HG03571 (cell line): ENCODE measurements around the gene CDSN.
"Not testable (repeated sequence)": the region's sequence is repeated elsewhere in the genome, so short reads cannot be mapped to it uniquely, and the experiment has no call there.

ENCODE experiments used
- ATAC-seq: cut with Tn5 transposase; IDR thresholded peaks from one replicate; pipeline ENCODE4 v1.9.1; 2021; ENCODE audit not compliant: unreplicated experiment

CDSN gene, protein sequence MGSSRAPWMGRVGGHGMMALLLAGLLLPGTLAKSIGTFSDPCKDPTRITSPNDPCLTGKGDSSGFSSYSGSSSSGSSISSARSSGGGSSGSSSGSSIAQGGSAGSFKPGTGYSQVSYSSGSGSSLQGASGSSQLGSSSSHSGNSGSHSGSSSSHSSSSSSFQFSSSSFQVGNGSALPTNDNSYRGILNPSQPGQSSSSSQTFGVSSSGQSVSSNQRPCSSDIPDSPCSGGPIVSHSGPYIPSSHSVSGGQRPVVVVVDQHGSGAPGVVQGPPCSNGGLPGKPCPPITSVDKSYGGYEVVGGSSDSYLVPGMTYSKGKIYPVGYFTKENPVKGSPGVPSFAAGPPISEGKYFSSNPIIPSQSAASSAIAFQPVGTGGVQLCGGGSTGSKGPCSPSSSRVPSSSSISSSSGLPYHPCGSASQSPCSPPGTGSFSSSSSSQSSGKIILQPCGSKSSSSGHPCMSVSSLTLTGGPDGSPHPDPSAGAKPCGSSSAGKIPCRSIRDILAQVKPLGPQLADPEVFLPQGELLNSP

GRCh38 chr6:31120151-31120915 lies at the start of gene CDSN:
TSS of gene CDSN (minus strand) at chr6:31120446. CDS start at chr6:31120419, 27 bp downstream.
- ATAC-seq, result no peak

- no peak for ATAC-seq
Observed at GRCh38 chr6:31169123-31169857, 49.0 kb upstream of the CDSN start.

DNA sequence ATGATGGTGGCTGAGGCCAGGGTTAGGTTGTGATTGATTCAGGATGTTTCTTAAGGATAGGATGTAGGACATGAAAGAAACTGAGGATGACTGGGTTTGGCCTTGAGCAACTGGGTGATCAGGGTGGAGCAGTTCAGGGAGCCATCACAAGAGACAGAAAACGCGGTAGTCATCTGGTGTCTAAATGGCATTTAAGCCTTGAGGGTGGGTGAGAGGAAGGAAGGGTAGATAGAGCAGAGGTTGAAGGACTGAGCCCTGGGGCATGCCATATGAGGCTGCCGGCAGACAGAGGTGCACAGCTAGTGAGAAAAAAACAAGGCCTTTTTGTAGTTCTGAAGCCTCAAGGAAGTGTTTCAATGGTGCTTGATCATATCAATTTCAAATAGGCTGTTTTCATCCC lies 48.4 kb upstream of the CDSN start:
- no peak for ATAC-seq

DNA sequence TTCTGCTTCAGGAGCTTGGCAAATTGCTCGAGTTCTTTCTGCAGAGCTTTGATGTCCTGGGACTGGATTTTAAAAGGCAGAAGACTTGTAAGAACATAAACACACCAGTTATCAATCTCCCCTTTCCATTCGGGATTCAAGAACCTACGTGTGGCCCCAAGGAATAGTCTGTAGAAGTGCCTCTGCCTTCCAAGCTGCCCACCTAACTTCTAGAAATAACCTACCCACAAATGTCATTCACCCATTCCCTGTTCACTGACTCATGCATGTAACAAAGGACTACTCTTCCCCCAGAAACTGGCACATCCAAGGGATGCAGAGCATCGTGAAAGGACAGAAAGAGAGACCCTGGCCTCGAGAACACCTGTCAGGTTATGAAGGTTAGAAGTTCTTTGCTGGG lies 45.7 kb upstream of the CDSN start:
- ATAC-seq, result no peak

DNA sequence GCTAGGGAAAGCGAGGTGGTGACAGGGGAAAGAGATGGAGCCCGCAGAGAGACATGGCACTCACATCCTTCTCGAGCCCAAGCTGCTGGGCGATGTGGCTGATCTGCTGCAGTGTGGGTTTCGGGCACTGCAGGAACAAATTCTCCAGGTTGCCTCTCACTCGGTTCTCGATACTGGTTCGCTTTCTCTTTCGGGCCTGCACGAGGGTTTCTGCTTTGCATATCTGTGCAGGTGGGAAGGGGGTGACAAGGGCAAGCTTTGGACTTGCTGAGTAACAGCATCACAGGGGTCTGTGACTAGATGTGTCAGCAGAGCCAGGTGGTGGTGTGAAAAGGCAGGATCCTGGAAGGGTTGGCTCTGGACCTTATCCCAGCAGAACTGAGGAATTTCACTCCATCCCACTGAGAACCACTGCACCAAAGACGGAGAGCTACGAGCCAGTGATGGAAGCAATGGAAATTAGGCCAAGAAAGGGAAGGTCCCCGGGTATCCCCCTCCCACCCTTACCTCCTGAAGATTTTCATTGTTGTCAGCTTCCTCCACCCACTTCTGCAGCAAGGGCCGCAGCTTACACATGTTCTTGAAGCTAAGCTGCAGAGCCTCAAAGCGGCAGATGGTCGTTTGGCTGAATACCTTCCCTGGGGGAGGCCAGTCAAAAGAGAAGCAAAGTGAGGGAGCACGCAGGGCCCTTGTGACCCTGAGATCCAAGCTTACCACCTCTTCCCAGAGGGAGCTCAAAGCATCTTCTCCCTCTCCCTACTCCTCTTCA lies 45.0 kb upstream of the CDSN start:
- peak; percentile 72 for ATAC-seq

DNA sequence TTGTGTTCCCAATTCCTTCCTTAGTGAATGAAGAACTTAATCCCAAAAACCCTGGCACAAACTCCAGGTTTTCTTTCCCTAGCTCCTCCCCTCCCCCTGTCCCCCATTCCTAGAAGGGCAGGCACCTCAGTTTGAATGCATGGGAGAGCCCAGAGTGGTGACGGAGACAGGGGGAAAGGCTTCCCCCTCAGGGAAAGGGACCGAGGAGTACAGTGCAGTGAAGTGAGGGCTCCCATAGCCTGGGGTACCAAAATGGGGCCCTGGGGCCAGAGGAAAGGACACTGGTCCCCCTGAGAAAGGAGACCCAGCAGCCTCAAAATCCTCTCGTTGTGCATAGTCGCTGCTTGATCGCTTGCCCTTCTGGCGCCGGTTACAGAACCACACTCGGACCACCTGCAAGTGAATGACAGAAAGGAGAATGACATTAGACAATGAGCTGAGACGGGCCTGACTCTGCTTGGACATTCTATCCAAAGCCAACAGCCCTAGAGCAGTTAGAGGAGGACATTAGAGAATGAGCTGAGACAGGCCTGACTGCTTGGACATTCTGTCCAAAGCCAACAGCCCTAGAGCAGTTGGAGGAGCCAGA lies 44.3 kb upstream of the CDSN start:
- ATAC-seq, result not testable (repeated sequence)

DNA sequence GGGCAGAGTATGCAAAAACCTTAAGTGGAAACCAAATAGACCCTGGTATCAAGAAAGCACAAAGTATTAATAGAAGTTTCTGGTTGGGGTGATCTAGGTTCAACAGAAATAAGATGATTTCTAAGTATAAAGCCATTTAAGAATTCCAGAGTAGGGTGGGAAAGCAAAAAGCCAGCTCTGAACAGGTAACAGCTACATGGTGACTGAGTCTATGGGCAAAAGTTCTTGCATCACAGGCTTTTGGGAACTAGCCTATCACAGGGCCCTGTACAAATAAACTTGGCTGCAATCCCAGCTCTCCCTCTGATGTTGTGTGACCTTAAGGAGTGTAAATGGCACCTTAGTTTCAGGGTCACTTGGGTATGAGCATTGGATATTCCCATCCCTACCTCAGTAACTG lies 43.7 kb upstream of the CDSN start:
- ATAC-seq, result no peak

DNA sequence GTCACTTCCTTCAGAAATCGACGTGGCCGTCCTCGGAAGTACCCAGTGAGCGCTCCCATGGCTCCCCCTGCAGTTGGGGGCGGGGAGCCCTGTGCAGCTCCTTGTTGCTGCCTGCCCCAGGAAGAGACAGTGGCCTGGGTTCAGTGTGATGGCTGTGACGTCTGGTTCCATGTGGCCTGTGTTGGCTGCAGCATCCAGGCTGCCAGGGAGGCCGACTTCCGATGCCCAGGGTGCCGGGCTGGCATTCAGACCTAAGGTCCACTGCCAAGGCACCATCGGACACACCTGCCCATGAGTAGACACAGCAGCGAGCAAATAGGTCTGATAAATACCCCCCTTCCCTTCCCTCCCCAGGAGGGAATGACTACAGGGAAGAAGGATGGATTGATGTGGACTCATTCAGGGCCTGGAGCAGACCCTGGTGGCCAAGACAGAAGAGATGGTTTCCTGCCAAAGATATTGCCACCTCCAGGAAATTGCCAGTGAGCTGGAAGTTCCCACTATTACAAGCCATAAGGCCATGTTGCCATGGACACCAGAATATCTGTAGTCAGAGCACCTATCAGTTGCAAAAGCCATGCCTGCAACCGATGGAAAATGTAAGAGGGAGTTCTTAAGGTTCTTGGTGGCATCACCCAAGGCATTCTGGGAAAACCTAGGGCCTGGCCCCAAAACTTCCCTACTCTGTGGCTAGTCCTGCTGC lies 42.4 kb upstream of the CDSN start:
- no peak for ATAC-seq

DNA sequence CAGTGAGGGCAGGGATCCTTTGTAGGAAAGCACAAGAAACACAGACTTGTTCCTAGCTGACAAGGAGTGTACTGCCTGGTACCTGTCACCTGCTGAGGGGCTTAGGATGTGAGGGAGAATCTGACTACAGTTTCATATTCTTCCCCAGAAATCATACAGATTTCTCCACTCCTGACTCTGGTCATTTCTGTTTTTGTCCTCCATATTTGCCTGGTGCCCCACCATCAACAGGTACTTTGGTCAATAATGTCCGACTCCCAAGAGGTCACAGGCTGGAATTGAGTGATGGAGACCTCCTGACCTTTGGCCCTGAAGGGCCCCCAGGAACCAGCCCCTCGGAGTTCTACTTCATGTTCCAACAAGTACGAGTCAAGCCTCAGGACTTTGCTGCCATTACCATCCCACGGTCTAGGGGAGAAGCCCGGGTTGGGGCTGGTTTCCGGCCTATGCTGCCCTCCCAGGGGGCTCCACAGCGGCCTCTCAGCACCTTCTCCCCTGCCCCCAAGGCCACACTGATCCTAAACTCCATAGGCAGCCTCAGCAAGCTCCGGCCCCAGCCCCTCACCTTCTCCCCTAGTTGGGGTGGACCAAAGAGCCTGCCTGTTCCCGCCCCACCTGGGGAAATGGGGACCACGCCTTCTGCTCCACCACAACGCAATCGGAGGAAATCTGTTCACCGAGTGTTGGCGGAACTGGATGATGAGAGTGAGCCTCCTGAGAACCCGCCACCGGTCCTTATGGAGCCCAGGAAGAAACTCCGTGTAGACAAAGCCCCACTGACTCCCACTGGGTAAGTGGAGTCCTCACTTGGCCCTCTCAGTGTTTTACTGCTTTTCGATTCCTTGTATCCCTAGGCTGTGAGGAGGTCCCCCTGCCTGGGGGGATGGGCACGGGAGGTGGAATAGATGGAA lies 41.2 kb upstream of the CDSN start:
- no peak for ATAC-seq

DNA sequence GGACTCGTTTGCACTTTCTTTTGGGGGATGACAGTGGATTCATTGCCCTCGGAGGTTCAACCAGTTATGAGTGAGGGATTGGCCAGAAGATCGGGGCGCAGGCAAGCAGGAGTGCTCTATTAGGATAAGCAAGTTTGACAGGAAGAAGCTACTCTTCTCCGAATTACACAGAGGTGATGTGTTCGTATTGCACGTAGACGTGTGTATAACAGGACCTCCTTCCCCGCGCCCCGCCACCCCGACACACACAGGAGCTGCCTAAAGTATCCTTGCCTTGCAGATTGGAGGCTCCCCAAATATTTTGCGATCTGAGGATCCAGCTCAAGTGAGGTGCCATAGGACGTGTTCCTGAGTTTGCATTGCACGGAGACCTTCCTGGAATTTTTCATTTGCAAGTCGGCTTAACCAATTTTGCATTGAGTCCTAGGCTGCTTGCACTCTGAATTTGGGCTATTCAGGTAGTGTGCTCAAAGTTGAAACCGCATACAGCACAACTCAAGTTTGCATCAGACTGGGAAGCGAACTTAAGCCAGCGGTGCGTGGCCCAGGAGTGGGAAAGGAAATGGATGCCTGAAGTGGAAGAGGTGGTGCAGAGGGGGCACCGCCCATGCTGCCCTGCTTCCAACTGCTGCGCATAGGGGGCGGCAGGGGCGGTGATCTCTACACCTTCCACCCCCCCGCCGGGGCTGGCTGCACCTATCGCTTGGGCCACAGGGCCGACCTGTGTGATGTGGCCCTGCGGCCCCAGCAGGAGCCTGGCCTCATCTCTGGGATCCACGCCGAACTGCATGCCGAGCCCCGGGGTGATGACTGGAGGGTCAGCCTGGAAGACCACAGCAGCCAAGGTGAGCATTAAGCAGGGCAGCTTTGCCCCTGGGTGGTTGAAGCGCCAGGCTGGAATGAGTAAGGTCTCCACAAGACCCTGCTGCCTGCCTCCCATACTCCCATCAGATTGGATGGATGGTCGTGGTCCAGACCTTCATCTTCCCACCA lies 38.9 kb upstream of the CDSN start:
- ATAC-seq, result no peak

DNA sequence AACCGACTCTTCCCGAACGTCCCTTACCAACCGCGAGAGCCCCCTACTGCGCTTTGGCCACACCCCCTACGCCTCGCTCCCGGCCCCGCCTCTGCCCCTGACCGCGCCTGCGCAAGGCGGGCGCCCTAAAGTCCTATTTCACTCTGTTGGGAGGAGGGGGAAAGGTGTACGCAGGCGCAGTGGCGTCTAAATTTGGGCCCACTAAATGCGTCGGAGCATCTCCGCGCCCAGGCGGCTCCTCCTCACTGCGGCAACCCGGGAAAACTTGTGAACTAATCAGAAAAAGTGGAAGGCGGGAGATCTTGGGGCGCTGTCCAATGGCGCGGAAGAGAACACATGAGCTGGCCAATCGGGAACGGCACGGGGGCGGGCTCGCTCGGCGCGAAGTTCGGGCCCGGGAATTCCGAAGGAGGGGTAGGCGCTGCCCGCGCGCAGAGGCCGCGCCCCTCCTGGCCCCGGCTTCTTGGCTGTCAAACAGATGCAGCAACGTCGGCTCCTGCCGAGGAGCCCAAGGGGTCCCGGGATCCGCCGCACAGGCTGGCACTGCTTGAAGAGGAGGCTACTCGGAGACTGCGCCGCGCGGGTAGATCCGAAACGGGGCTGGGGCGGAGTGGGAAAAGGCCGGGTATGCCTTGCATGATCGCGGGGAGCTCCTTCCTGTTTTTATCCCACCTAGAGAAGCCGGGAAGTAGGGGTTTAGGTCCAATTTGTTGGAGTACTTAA lies 38.1 kb upstream of the CDSN start, which contains the start of gene TCF19:
TCF19 (plus strand) TSS at position 450 of the 723 bp plus-strand sequence. CDS start 881 bp downstream, outside the sequence.
- peak; percentile 74 for ATAC-seq

DNA sequence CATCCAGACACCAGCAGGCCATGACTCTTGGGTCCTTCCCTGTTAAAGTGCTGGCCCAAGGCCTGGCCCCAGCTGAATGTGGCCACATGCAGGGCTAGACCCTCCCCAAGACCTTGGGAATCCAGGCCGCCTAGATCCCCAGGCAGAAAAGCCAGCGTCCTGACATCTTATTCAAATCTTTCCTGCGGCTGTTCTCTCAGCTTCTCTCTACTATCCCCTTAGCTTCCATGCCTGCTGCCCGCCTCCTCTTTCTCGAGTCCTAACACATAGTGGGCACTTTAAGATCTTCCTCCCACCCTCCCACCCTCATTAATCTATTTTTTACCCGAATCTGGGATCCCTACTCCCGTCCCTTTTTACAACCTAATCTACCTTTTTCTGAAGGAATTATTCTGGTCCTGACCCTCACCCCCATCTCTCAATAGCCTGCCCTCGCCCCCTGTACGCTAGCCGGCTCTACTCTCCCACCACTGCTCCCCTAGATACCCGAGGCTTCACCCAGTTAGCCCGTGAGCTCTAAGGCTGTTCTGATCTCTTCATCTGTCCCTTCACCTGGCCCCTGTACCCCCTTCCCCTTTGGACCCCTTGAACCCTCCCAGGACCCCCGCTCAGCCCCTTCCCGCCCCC lies 37.4 kb upstream of the CDSN start, which contains the start of gene CCHCR1:
CCHCR1 (minus strand) TSS at position 290 of the 627 bp plus-strand sequence; CDS start at position 88, 202 bp downstream.
- ATAC-seq, result no peak

DNA sequence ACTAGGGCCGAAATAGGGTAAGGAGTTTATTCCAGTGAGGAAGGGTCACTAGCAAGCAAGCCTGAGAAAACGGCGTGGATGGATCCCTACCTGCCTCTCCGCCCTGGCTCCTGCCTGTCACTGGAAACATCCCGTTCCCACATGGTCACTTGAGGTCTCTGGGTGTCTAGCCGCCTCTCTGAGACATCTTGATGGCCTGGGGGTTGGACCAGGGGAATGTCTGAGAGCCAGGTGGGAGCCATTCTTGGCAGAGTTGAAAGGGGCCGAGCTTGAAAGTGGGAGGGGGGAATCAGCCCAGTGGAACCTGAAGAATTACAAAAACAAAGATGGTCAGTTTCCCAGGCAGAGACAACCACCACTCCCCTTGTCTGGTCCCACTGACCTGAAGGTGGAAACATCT lies 36.4 kb upstream of the CDSN start:
- ATAC-seq, result no peak

- no peak for ATAC-seq
Observed at GRCh38 chr6:31154436-31154835, 34.2 kb upstream of the CDSN start.

DNA sequence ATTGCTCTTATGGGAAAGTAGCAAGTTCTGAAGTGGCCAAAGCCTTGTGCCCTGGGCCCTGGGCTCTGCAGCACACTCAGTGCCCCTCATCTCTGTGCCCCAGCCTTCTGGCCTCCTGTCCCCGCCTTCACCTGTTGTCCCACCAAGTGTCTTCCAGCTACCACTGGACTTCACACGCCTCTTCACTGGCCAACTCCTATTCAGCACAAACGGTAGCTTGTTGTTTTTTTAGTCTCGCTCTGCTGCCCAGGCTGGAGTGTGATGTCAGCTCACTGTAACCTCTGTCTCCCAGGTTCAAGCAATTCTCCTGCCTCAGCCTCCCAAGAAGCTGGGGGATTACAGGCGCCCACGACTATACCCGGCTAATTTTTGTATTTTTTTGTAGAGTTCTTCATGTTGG lies 32.5 kb upstream of the CDSN start:
- ATAC-seq, result no peak
